Stimulated activated CD4-positive, alpha-beta T cell treated with anti-CD3 and anti-CD28 coated beads, Interleukin-12 subunit alpha, Interleukin-12 subunit beta, amount 100 ng/mL, for 24 hours (primary cell): Measurements from ENCODE around the gene CRIP1.

Source experiments
- DNase-seq, 2 experiments: peaks; one replicate each; pipeline ENCODE4 v3.0.0-alpha.2; 2020; ENCODE audit warnings: low read depth in 2 of 2

CRIP1 gene

GRCh38 chr14:105486163-105486973 lies at the start of gene CRIP1:
CRIP1 (plus strand) TSS chr14:105486886; CDS start chr14:105487260, 374 bp downstream.
- no peak for DNase-seq

GRCh38 chr14:105436891-105437722 lies 49.6 kb upstream of the CRIP1 start:
- DNase-seq, result no peak

GRCh38 chr14:105437723-105438500 lies 48.8 kb upstream of the CRIP1 start:
- no peak for DNase-seq

- DNase-seq, result no peak
Observed at GRCh38 chr14:105439179-105439578, 47.5 kb upstream of the CRIP1 start.

GRCh38 chr14:105439710-105440553 lies 46.8 kb upstream of the CRIP1 start:
- DNase-seq, result no peak

- DNase-seq, result no peak
Observed at GRCh38 chr14:105440554-105440900, 46.2 kb upstream of the CRIP1 start.

GRCh38 chr14:105440992-105441391 lies 45.7 kb upstream of the CRIP1 start:
- no peak for DNase-seq

GRCh38 chr14:105442125-105442524 lies 44.6 kb upstream of the CRIP1 start:
- no peak for DNase-seq

- no peak for DNase-seq
Observed at GRCh38 chr14:105442834-105443233, 43.9 kb upstream of the CRIP1 start.

GRCh38 chr14:105444859-105445258 lies 41.8 kb upstream of the CRIP1 start:
- no peak for DNase-seq

- no peak for DNase-seq
Observed at GRCh38 chr14:105445290-105445689, 41.4 kb upstream of the CRIP1 start.

GRCh38 chr14:105445901-105446845 lies 40.5 kb upstream of the CRIP1 start:
- DNase-seq, result no peak

GRCh38 chr14:105446971-105447370 lies 39.7 kb upstream of the CRIP1 start:
- no peak for DNase-seq

- DNase-seq, result no peak
Observed at GRCh38 chr14:105447651-105448640, 38.7 kb upstream of the CRIP1 start.

GRCh38 chr14:105448706-105449111 lies 38.0 kb upstream of the CRIP1 start:
- DNase-seq, result peak; percentile 20 to 55

GRCh38 chr14:105449276-105450122 lies 37.2 kb upstream of the CRIP1 start:
- no peak for DNase-seq

- DNase-seq, result no peak
Observed at GRCh38 chr14:105450123-105450505, 36.6 kb upstream of the CRIP1 start.
